Thymus (tissue), 11 donors: Measurements from ENCODE around the gene CAPN11. TPM values are rescaled to one million over a fixed set of nuclear protein-coding genes. Genes with fewer than 3 reads are reported as not detected.

ENCODE experiments used
- DNase-seq, 9 donors: peaks; one replicate each; pipeline ENCODE4 v3.0.0-alpha.2; 2013; ENCODE audit warnings: low spot score in 9 of 9, low read depth in 6 of 9, missing footprints in 1 of 9
- H3K27ac ChIP-seq, 2 donors: one replicate each; pipeline ENCODE4 v1.5.1; 2013; ENCODE audit warnings: control low read depth in 1 of 2, low read depth in 1 of 2, low read length in 1 of 2, mild to moderate bottlenecking in 1 of 2, moderate library complexity in 1 of 2
- H3K27me3 ChIP-seq, 2 donors: one replicate each; pipeline ENCODE4 v1.5.1; 2013; ENCODE audit warnings: low read length in 1 of 2; ENCODE audit not compliant: control insufficient read depth in 2 of 2, insufficient read depth in 1 of 2
- H3K36me3 ChIP-seq, 2 donors: one replicate each; pipeline ENCODE4 v1.5.1; 2013; ENCODE audit warnings: low read length in 1 of 2, mild to moderate bottlenecking in 1 of 2, moderate library complexity in 1 of 2; ENCODE audit not compliant: control insufficient read depth in 2 of 2, insufficient read depth in 2 of 2
- H3K4me1 ChIP-seq, 2 donors: one replicate each; pipeline ENCODE4 v1.5.1; 2013; ENCODE audit warnings: low read length in 2 of 2; ENCODE audit not compliant: control insufficient read depth in 2 of 2, insufficient read depth in 2 of 2
- H3K4me3 ChIP-seq, 2 donors: one replicate each; pipeline ENCODE4 v1.5.1; 2013; ENCODE audit warnings: low read length in 2 of 2, control low read depth in 1 of 2, mild to moderate bottlenecking in 1 of 2
- H3K9me3 ChIP-seq, 2 donors: one replicate each; pipeline ENCODE4 v1.5.1; 2013; ENCODE audit warnings: low read length in 1 of 2, mild to moderate bottlenecking in 1 of 2; ENCODE audit not compliant: control insufficient read depth in 2 of 2, insufficient read depth in 1 of 2
- WGBS: extraction: QIAGEN DNeasy Blood & Tissue Kit; methylation state at CpG from one replicate; pipeline ENCODE4 v1.1.7; 2013; 5-methylcytosine and 5-hydroxymethylcytosine counted together
- polyA plus RNA-seq: library from polyadenylated mRNA; stranded (reverse); fragments of 200-250 nt; gene quantifications from one replicate; pipeline ENCODE4 v1.2.3, GENCODE V29; 2013
- total RNA-seq: library from RNA; stranded (reverse); fragments of 120-200 nt; gene quantifications from one replicate; pipeline ENCODE4 v1.2.4, GENCODE V29; 2013
- donor health status: healthy.

CAPN11 gene
- total and polyA plus RNA-seq, 2 donors = 1.0 to 3.5 TPM

DNA sequence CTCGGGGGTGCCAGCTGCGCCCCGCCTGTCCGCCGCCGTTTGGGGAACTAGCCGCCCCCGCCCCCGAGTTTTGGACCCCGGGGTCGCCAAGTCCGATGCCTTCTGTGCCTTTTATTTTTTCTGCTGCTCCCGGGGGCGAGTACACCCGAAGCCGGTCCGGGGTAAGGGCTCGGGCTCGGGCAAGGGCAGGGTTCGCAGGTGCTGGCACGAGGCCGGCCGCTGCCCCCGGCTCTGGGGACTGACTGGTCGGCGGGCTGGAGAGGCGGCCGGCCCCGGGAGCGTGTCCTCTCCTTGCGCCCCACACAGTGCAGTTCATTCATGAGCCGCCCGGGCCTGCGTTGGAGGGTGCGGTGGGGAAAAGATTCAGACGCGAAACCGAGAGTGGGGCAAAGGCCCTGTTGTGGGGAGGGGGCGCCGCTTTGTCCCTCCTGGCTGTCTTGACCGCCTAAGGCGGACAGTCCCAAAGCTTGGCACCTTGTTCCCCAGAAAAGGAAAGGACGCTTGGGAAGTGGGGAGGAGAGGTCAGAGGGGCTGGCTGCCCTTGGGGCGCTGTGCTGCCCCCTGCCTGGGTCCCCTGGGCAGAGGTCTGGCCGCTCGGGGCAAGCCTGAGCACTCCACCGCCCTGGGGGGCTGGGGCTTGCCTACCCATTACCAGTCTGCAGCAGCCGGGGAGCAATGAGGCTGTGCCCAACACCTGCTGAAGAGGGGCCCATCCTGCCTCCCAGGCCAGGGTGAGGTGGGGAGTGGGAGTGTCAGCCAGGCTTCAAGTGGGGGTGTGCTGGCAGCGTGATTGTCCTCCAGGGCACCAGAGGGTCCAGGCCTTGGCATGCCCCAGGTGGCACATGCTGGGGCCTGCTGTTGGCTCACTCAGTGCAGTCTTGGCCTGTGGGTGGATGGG lies 30.4 kb upstream of the CAPN11 start:
- 18% methylated on average over 49 of the region's 49 CpGs for WGBS
- Histone ChIP-seq H3K9me3 (peaks cover 0 to 6% of the 10 kb centered on the region in 2 donors), H3K27me3 (peaks cover 0 to 11% of the 10 kb centered on the region in 2 donors), H3K36me3 (peaks cover 0 to 9% of the 10 kb centered on the region in 2 donors), H3K4me3 (peak overlapping the region; percentile 88 to 95), H3K27ac (no peak overlapping the region), H3K4me1 (peaks cover 21 to 45% of the 10 kb centered on the region in 2 donors)
- peak in 1 of 9 donors; percentile 29 for DNase-seq

DNA sequence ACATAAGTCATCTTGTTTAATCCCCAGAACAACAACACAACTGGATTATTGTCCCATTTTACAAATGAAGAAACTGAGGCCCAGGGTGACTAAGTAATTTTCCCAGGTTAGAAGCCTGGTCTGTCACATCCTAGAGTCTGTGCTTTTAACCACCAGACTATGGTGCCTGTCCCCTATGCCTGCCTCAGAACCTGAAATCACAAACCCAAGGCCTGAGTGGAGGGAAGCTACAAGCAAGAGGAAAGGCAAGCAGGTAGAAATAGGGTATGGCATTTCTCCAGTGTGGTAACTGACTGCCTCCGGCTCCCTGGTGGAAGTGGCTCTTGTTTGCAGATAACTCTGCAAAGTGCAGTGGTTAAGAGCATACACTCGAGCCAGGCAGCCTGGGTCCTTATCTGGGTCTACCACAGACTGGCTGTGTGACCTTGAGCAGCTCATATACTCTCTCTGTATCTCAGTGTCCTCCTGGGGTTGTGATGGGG lies 28.7 kb upstream of the CAPN11 start:
- no peak for DNase-seq
- Histone ChIP-seq H3K4me3 (no peak overlapping the region), H3K36me3 (peaks cover 5 to 7% of the 10 kb centered on the region in 2 donors), H3K27ac (no peak overlapping the region), H3K4me1 (peaks cover 15 to 40% of the 10 kb centered on the region in 2 donors), H3K27me3 (peaks cover 0 to 11% of the 10 kb centered on the region in 2 donors), H3K9me3 (peaks cover 0 to 6% of the 10 kb centered on the region in 2 donors)
- WGBS = 86% methylated on average over 2 of the region's 2 CpGs

DNA sequence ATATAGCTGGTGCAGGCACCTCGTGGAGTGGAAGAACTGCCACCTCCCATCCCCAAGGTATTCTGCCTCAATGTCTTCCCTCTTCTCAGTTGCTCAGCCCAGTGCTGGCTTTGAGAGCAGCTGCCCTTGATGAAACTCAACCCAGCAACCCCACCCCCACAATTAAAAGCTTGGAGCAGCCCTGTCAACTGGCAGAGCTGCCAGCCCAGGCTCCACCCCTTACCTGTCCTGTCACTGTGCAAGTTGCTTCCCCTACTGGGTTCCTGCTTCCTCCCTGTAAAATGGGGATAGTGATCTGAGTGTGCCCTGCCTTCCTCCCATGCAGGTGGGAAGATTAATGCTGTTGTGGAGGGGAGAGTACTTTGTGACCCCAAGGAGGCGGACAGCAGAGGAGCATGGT lies 26.7 kb upstream of the CAPN11 start:
- WGBS = 96% methylated on average over 2 of the region's 2 CpGs
- no peak overlapping the region for H3K27ac ChIP-seq

DNA sequence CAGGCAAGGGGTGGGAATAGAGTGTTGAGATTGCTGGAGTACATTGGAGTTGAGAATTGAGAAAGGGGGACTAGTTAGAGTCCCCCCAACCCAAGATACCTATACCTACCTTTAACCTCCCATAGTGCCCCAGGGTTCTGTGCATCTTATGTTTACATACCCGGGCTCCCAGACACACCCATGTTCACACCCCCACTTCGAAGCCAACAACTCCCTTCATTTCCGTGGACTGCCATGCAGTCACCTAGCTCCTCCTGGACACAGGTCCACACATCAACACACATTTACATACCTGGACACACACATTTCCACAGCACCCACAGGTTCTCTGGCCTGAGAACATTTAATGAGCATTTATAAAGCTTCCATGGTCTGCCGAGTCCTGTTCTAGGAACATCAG lies 26.1 kb upstream of the CAPN11 start:
- Histone ChIP-seq H3K9me3 (peaks cover 0 to 6% of the 10 kb centered on the region in 2 donors), H3K4me1 (peaks cover 6 to 29% of the 10 kb centered on the region in 2 donors), H3K36me3 (peaks cover 8 to 12% of the 10 kb centered on the region in 2 donors), H3K4me3 (no peak overlapping the region), H3K27ac (no peak overlapping the region), H3K27me3 (peaks cover 0 to 11% of the 10 kb centered on the region in 2 donors)
- DNase-seq = no peak
- 95% methylated on average over 4 of the region's 4 CpGs for WGBS

More for the DNA sequence above, 26.7 kb upstream of the CAPN11 start:
- peaks cover 6 to 29% of the 10 kb centered on the region in 2 donors for H3K4me1 ChIP-seq
- no peak overlapping the region for H3K4me3 ChIP-seq
- peaks cover 0 to 11% of the 10 kb centered on the region in 2 donors for H3K27me3 ChIP-seq
- peaks cover 0 to 6% of the 10 kb centered on the region in 2 donors for H3K9me3 ChIP-seq
- H3K36me3 ChIP-seq = peaks cover 8 to 12% of the 10 kb centered on the region in 2 donors
- DNase-seq = no peak

DNA sequence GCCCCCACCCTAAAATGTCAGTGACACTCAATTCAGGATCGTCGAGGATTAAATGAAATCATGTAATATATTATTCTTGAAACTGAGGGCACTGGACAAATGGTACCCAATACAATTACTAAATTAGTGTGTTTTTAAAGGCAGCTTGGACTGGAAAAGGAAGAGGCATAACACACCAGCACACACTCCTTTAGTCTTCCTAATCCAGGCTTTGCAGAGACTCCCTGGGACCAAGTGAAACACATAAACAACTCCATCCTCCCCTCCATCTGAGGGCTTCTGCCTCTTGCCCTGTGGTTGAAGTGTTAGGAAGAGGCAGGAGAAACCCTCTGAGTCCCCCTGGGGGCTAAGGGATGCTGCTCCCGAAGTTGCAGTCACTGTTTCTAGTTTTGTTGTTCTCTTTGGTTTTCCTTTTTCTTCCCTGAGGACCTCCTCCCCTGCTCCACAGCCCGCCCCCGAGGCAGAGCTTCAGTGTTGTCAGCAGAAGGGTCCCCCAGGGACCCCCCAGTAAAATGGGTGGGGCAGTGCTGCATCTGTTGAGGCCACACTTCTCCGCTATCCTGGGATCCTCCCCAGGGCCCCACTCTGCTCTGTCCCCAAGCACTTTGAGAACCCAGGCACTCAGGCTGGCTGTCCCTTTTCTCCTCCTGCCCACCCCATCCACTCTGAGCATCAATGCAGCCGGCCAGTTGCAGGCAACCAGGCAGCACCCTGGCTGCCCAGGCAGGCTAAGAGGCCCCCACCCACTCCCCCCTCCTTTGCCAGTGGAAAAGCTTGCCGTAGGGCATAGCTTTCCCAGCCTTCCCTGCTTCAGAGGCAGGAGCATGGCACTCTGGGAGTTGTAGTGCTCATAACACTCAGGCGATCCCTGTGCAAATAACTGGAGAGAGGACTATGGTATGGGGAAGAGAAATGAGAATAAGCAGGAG lies 25.4 kb upstream of the CAPN11 start:
- no peak overlapping the region for H3K27ac ChIP-seq

DNA sequence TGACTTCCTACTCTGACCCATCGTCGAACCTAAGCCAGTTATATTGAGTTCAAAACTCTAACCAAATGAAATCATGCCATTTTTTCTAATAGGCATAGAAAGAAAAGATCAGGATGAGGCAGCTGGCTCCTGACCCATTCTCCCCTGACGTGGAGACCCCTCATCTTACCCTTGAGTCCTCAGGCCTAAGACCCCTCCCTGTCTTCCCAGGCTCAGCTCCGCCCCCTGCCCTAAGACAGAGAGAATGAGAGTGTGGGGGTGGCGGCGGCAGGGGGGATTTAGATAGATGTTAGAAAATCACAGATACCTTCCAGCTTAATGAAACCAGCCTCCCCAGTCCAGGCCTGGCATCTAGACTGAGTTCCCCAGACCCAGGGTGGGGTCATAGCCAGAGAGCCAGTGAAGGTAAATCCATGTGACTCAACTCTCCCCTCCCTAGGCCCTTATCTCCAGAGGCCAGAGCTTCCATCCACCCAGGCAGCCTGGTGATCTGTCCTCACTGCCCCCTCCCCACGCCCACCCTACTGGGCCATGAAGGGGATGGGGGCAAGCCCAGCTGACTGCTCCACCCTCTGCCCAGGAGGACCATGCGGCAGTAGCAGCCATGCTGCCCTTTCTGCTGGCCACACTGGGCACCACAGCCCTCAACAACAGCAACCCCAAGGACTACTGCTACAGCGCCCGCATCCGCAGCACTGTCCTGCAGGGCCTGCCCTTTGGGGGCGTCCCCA lies 24.5 kb upstream of the CAPN11 start:
- Histone ChIP-seq H3K4me1 (peaks cover 0 to 19% of the 10 kb centered on the region in 2 donors), H3K27ac (no peak overlapping the region), H3K4me3 (no peak overlapping the region), H3K9me3 (no peaks in the 10 kb centered on the region), H3K27me3 (no peaks in the 10 kb centered on the region), H3K36me3 (peaks cover 12 to 17% of the 10 kb centered on the region in 2 donors)
- WGBS = 96% methylated on average over 12 of the region's 12 CpGs
- DNase-seq = no peak

More for the DNA sequence above, 25.4 kb upstream of the CAPN11 start:
- H3K27me3 ChIP-seq = peaks cover 0 to 5% of the 10 kb centered on the region in 2 donors
- H3K4me3 ChIP-seq = no peak overlapping the region
- DNase-seq = no peak
- WGBS = 65% methylated on average over 9 of the region's 9 CpGs
- H3K36me3 ChIP-seq = peaks cover 8 to 15% of the 10 kb centered on the region in 2 donors
- peaks cover 3 to 25% of the 10 kb centered on the region in 2 donors for H3K4me1 ChIP-seq
- H3K9me3 ChIP-seq = peaks cover 0 to 5% of the 10 kb centered on the region in 2 donors

DNA sequence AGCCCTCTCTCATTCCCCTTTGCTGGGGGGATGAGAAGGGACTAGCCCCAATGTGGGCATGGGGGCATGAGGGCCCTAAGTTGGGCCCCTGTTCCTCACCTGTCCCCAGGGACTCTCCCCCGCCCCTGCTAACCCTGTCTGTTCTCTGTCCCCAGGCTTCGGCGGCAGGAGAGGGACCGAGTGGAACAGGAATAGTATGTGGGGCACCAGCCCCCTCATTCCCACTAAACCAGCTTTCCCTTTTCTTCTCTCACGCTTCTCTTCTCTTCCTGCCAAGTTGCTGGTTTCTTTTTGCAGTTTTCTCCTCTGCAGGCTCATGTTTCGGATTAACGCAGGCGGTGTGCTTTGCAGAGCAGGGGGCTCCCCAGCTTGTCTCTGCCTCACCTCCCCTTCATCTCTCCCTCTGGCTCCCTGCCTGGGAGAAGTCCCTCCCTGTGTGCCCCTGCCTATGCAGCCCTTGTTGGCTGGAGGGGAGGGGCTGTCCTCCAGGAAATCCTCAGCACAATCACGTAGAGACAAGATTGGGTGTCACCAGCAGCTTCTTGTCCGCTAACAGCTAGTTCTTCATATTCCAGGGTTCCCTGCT lies 23.4 kb upstream of the CAPN11 start:
- Histone ChIP-seq H3K9me3 (no peaks in the 10 kb centered on the region), H3K36me3 (peaks cover 21 to 22% of the 10 kb centered on the region in 2 donors), H3K27me3 (no peaks in the 10 kb centered on the region), H3K4me1 (peaks cover 0 to 19% of the 10 kb centered on the region in 2 donors), H3K27ac (peak overlapping the region in 1 of 2 donors; percentile 60), H3K4me3 (no peak overlapping the region)
- no peak for DNase-seq
- WGBS = 92% methylated on average over 10 of the region's 10 CpGs

DNA sequence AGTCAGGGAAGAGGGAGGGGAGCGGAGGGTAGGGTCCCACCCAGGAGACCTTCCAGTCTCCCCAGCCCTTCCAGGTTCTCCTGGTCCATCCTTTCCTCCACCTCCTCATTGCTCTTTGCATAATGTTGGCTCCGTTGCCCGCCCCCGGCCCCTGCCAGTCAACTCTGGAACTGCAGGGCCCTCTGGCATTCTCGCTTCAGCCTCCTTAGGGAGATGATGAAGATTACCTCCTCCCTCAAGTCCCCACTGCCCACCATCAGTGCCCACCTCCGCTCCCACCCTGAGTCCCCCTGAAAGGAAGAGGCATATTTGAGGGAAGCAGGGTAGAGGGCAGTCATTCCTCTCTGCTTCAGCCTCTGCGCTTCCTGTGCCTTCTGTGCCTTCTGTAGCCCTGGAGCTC lies 22.7 kb upstream of the CAPN11 start:
- peaks cover 0 to 19% of the 10 kb centered on the region in 2 donors for H3K4me1 ChIP-seq
- H3K36me3 ChIP-seq = peaks cover 24 to 28% of the 10 kb centered on the region in 2 donors
- 97% methylated on average over 7 of the region's 7 CpGs for WGBS
- no peak overlapping the region for H3K4me3 ChIP-seq
- no peaks in the 10 kb centered on the region for H3K9me3 ChIP-seq
- H3K27ac ChIP-seq = peak overlapping the region in 1 of 2 donors; percentile 47
- H3K27me3 ChIP-seq = no peaks in the 10 kb centered on the region
- DNase-seq = no peak
